GM18907 (cell line): ENCODE data around the gene MX2.
"Not testable (repeated sequence)": the region's sequence is repeated elsewhere in the genome, so short reads cannot be mapped to it uniquely, and the experiment has no call there.

Source experiments
- ATAC-seq: cut with Tn5 transposase; IDR thresholded peaks from one replicate; pipeline ENCODE4 v1.9.1; 2021; ENCODE audit warnings: mild to moderate bottlenecking, moderate library complexity; ENCODE audit not compliant: unreplicated experiment

The MX2 gene

DNA sequence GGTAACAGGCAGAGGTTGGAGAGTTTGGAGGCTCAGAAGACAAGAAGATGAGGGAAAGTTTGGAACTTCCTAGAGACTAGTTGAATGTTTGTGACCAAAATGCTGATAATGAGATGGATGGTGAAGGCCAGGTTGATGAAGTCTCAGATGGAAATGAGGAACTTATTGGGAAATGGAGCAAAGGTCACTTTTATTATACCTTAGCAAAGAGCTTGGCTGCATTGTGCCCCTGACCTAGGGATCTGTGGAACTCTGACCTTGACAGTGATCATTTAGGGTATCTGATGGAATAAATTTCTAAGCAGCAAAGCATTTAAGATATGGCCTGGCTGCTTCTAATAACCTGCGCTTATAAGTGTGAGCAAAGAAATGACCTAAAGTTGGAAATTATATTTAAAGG lies 28.1 kb upstream of the MX2 start:
- ATAC-seq: no peak

DNA sequence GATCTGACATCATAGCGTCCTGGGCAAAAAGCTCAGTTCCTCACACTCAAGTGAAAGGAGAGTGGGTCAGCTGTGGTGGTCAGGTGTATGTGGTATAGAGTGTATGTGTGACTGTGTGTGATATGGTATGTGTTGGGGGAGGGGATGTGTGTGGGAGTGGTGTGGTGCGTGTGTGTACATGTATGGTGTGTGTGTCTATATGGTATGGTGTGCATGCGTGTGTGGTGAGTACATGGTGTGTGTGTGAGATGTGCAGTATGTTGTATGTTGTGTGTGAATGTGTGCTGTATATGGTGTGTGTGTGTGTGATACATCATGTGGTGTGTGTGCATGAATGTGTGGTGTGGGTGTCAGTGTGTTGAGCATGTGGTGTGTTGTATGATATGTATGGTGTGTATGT lies 24.3 kb upstream of the MX2 start:
- no peak for ATAC-seq

DNA sequence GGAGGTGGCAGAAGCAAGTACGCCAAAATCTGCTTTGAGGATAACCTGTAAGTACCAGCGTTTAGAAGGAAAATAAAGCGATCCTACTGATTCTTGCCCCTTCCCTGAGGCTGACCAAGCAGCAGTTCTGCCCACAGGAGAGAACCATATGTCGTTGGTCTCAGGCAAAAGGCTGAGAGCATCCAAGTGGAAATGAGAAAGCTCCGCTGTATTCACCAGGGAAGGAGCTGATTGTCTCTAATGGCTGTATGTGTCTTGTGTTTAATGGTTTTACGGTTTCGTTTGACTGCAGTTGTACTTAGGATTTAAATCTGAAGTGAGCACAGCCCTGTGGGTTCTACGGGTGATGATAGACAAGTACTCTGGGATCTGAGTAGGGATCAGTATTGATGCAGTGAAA lies 23.4 kb upstream of the MX2 start:
- ATAC-seq: no peak

DNA sequence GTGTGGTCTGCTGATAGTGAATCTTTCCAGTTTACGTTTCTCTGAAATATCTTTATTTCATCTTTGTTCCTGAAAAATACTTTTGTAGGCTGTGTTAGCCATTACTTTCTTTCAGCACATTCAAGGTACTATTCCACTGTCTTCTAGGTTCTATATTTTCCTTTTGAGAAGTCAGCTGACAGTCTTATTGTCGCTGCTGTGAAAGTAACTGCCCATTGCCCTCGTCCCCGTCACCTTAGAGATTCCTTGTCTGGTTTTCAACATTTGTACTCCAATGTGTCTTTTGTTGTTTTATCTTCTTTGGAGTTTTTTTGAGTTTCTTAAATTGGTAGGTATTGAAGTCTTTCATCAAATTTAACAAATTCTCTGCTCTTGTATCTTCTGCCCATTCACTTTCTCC lies 19.8 kb upstream of the MX2 start:
- ATAC-seq: no peak

DNA sequence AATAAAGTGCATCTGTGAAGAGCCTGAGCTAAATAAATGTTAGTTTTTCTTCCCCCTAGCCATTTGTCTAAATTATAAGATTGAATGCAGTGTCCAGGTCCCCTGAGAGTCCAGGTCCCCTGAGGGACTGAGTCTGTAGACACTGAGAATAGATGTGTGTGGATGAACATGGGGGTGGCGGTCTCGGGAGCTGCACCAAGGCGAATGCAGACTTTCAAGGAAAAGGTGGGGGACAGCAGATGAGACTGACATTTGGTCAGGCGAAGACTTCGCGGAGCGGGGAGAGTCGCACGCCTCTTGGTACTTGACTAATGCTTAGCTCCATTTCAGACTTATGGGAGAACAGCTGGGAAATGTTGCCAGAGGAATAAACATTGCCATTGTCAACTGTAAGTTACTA lies 17.7 kb upstream of the MX2 start:
- ATAC-seq: no peak

DNA sequence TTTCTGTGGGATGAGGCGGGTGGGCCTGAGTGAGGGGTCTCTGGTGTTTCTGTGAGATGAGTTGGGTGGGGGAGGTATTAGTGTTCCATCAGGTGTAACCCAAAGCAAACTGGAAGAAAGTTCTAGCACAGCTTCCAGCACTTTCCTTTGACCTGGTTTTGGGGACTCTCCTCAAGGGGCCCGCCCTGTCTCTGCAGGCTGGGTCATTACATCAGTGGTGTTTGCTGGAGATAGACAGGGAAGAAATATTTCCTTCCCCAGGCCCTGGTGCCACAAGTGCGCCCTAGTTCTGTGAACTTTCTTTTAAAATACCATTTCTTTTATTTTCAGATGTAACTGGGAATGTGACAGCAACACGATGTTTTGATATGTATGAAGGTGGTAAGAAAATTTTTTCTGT lies 16.5 kb upstream of the MX2 start:
- no peak for ATAC-seq

DNA sequence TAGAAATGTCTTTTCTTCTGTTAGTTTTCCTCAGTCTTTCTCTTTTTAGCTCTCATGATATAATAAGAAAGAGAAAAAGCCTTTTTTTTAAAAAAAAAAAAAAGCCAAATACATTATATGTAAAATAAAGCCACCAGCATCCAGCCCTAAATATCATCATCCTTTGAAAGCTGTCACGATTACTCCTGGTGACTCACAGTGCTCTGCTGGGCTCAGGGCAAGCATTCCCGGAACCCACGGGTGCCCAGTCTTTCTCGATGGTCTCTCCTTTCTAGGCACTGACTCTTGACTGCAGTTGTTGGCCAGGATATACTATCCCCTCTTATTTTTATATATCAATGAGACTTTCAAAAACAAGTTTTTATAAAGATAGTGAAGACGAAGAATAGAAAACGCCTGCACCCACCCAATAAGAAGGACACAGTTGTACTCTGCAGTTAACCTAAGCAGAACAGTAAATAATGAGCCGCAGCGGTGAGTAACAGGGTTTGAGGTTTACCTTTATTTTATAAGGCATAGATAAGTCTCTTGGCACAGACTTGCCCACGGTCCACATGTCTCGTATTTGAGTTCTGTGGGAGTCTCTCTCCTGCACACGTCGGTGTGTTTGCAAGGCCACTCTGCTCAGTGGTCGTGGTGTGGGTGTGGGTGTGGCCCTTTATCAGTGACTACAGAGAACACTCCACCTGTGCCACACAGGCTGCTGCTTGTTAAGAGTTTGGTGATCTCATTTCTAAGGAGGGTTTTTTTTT lies 15.7 kb upstream of the MX2 start:
- no peak for ATAC-seq

DNA sequence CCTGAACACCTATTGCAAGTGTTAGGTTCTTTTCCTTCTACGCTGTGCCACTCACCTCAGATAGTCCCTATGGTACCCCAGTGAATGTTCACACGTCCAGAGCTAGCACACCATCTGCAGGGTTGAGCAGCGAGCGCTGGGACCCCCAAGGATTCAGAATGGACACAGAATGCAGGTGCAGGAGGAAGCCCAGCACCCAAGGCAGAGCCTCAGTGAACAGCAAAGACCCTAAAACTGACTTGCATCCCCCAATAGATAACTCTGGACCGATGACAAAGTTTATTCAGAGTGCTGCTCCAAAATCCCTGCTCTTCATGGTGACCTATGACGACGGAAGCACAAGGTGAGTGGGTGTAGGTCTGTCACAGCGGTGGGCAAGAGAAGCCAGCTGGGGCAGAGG lies 15.1 kb upstream of the MX2 start:
- no peak for ATAC-seq

DNA sequence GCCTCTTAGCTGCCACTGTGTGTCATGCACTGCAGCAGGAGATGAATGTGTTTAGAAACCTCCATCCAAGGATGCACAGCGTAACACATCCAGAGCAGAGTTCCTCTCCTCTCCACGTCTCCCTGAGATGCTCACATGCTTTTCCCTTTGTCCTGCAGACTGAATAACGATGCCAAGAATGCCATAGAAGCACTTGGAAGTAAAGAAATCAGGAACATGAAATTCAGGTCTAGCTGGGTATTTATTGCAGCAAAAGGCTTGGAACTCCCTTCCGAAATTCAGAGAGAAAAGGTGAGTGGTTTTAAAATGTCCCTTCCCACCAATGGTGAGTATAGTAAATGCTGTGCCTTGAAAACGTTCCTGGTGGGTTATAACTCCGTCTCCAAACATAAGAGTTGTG lies 13.4 kb upstream of the MX2 start:
- ATAC-seq: no peak

DNA sequence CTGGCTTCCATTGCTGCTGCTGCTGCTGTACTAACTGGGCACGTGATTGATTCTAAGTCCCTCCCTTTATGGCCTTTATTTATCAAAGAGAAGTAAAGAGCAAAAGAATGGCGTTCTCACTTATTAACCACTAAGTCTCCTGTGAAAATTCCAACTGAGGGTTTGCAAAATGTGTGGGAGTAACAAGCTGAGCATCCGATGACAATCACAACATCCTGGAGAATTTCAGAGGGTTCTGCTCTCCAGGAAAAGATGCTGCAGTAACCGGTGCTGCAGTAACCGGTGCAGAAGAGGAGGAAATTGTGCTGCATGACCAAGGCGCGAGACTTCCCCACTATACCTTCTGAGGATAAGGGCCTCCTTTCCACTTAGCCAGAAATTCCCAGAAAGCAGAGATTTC lies 12.7 kb upstream of the MX2 start:
- ATAC-seq: no peak

DNA sequence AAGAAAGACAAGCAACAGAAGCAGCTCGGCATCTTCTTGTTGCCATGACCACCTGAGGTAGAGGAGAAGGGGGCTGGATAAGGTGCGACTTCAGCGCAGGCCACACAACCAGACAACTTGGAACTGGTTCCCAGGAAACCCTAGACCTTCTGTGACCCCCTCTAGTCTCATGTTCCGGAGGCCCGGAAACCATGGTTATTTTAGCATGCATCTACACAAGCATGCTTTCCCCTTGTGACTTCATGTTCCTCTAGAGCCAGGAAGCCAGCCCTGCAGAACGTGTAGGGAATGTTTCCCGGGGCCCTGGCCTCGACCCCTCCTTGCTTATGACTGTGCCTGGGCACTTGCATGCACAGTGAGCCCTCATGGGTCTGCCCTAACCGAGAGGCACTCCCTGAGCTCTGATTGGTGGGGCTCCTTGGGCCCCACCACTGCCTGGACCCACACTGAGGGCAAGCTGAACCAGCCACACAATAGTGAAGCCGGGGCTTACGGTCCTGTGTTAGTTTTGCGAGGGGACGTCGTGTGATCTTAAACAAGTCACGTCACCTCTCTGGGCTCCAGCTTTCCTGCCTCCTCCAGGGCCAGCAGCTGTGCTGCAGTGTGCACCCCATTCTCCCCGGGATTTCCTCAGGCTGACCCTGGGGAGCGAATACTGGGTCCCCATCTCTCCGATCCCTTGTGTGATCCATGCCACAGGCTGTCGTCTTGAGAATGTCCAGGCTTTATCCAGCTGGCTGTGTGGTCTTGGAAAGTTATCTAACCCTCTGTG lies 12.0 kb upstream of the MX2 start:
- no peak for ATAC-seq

DNA sequence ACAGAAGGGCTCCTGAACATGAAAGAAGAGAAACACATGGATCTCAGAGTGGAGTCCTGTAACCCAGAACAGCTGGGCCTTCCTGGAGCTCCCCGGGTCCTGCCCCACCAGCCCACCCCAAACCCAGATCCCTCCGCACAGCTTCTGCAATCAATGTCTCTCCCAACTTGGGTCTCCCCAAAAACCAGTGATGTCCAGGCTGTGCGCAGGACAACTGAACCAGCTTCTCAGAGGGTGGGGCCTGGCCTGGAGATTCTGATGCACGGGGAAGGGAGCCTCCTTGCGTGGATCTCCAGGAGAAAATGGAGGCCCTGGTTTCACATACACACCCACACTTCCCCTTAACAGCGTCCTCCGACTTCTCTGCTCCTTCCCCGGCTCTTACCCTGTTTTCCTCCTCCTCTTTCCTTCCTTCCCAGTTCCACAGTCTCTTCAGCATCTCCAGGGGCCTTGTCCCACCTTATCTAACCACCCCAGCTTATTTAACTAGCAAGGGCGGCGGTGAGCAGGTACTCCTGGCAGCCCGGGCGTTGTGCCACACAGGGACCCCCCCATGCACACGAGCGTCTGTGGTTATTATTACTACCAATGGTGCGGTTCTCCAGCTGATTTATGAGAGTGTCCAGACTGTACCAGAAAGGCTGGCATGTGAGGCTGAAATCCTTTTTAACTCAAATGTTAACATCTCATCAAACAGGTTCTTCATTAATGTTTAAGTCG lies 11.2 kb upstream of the MX2 start:
- no peak for ATAC-seq

DNA sequence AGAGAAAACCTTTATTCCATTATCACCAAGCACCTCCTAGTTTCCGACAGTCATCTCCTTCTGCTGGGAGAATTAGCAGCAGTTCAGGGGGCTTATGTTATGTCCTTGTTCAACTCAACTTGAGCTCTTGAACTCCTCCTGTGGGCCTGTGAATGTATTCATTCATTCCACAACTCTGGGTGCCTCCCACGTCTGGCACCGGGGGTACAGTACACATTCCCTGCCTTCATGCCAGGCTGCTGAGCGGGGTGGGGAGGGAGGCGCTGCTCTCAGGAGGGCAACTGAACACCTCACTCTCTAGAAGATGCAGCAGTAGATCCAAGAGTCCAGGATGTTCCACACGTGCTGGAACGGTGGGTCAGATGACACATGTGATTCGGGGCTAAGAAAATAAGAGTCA lies 4.3 kb upstream of the MX2 start:
- ATAC-seq: no peak

DNA sequence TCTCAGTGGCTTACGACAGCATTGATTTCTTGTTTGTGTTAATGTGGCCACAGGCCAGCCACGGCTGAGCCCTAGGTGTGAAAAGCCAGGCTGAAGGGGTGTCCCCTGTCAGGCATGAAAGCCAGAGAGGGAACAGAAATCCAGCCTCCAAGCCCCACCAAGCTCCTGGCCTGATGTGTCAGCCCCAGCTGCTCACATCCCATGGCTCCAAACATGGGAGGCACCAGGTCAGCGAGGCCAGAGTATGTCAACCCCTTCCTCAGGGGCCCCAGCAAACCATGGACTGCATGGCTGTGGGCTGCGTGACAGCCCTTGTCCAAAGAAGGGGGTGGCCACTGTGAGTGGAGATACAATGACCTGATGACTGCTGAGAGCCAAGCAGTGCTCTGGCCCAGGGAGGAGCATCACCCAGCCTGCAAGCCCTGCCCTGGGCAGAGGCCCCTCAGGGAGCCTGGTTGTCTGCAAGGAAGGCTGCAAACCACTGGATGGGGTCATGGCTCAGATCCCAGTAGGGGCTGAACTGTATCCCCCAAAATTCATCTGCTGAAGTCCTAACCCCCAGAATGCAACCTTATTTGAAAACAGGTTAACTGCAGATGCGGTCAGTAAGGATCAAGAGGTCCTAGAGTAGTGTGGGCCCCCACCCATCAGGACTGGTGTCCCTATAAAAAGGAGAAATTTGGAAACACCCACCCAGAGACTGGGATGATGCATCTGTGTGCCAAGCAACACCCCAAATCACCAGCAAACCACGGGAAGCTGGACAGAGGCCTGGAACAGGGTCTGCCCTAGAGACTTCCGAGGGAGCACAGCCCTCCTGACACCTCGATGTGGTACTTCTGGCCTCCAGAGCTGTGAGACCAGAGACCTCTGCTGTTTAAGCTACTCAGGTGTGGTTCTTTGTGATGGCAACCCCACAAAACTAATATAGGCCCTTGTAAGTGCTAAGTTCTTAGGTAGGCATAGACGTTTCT lies 3.3 kb upstream of the MX2 start:
- no peak for ATAC-seq

DNA sequence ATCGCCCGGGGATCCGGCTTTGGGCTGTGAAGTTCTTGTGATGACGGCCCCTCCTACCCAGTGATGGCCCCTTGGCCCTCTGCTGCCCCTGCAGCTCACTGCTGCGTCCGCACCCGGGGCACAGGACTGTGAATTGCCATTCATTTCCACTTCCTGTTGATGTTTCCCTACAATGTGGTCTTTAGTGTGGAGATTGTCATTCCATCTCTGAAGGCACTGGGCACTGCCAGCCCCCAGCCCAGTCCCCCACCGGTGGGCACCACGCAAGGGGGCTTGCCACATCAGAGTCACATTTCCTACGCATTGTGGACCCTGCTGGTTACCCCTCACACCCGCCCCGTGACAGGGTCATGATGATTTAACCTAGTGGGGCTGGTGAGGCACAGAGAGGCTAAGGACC lies 2.5 kb upstream of the MX2 start:
- ATAC-seq: no peak

DNA sequence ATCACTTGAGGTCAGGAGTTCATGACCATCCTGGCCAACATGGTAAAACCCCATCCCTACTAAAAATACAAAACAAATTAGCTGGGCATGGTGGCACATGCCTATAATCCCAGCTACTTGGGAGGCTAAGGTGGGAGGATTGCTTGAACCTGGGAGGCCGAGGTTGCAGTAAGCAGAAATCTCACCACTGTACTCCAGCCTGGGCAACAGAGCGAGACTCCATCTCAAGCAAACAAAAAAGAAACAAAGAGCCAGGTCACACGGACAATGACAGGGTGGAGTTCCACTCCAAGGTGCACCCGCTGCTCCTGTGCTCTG lies 2.1 kb upstream of the MX2 start:
- not testable (repeated sequence) for ATAC-seq

DNA sequence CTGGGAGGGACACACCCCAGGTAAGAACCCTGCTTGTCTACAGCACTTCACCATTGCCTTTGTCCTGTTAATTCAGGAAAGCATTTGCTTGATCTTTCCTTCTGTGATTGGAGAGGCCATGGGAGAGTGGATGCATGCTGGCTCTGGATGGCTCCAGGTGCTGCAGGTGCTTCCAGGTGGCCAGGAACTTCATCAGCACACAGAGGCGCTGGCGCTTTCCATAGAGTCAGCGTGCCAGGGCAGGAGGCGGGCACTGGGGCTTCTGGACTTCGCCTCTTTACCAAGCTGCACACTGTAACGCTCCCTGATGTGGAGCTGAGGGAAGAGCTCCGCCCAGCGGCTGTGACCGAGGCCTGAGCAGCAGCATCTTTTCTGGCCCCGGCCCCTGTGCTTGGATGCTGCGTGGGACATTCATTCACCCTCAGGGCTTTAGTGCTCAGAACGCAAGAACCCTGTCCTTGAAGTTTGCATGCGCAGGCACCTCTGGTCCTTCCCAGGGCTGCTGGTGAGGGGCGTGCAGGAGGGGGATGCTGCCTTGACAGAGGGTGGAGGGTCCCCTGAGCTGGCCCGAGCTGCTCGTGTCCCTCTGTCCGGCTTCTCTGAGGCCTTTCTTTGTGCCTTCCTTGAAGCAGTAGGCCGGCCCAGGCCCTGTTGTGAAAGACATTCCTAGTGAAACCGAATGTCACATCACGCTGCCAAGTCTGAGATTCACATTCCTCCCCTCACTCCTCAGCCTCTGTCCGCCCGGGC lies 1.6 kb upstream of the MX2 start:
- no peak for ATAC-seq

DNA sequence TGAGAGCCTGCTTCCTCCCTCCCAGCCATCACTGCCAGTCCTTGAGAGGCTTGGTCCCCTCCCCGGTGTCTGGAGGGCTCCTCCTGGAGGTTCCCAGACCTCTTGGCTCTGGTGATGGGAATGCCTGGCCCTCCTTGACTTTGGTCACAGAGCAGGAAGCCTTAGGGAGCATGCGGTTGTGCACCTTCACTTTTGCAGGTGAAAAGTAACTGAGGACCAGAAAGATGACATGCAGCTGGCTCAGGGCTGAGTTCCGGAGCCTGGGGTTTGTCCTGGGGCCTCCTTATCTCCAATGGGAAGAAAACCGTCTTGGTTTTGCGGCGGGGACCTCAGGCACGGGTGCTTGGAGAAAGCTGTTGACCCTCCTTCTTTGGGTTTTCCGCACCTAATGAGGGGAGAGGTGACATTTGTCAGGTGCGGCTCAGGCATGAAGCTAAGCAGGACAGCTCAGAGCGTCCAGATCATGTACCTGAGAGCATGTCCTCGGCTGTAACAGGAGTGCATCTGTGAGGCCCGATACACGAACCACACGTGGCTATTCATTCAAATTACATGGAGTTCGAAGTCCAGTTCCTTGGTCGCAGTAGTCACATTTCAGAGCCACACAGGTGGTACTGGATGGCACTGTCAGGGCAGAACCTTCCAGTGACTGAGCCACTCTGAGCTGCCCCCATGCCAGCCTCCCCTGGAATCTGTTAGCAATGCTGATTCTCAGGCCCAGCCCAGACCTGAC lies 608 bp upstream of the MX2 start:
- ATAC-seq: no peak

DNA sequence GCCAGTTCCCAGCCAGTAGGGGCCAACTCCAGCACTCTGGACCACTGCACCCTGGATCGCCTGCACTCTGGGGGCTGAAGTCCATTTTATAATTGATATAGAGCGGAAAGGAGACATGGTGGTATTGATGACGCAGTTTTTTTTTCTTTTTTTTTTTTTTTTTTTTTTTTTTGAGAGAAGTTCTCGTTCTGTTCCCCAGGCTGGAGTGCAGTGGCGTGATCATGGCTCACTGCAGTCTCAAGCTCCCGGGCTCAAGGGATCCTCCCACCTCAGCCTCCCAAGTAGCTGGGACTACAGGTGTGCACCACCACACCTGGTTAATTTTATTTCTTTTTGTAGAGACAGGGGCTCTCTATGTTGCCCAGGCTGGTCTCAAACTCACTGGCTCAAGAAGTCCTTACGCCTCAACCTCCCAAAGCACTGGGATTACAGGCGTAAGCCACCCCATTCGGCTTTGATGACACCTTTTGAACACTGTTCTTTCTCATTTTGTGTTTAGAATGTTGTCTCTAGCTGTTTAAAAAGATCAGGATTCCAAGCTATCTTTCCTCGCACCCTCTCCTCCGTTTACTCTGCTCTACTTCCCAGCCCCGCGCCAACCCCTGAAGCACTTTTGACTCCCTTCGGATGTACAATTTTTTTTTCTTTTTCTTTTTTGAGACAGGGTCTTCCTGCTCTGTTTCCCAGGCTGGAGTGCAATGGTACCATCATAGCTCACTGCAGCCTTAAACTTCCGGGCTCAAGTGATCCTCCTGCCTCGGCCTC lies 960 bp downstream of the MX2 start:
- ATAC-seq: no peak
